ENCODE results near the gene STARD3.
A peak's percentile ranks its signal among the peaks of the same experiment; 100 is the strongest.

Gene STARD3

DNA sequence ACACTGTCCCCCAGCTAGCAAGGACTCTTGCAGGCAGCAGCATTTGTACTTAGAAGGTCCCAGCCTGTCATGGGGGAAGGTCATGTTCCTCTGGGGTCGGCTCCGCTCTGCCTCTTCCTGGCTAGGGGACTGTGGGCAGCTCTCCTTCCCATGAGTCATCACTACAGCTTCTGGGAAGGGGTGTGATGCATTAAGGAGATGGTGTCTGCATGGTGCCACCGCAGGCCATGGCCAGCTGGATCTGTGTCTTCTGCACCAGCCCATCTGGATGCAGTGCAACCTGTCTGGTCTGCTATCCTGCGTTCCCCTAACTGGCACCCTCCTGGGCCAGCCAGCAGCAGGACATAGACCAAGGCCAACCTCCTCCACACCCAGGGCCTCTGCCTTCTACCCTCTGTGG, 6.3 kb downstream of the STARD3 start:
- Mint-ChIP-seq H3K36me3 (peaks cover 14 to 15% of the 10 kb centered on the region in 2 donors), H3K27me3 (no peaks in the 10 kb centered on the region), H3K9me3 (no peaks in the 10 kb centered on the region), H3K27ac (peak overlapping the region; percentile 45), H3K4me1 (peaks cover 53 to 81% of the 10 kb centered on the region in 2 donors), H3K4me3 (no peak overlapping the region)
- DNase-seq, result no peak
- no peak for ATAC-seq (replicated peaks)

DNA sequence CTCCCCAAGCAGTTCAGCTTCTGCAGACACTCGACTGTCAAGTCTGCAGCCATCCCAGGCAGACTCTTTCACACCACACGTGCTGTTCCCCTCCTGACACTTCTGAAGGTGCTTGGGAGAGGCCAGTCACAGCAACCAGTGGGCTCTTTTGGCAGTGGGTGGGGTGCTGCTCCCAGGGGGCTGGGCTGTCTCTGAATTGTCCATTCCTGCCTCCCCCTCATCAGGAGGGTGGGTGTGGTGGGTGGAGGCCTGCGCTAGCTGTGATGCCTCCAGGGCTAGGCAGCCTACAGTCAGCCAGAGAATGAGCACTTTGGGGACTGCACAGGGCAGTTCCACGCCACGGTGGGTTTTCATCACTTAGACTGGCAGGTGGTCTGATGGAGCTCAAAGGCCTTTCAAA, 10.3 kb downstream of the STARD3 start:
- Mint-ChIP-seq H3K4me1 (peaks cover 39 to 74% of the 10 kb centered on the region in 2 donors), H3K36me3 (peaks cover 18 to 29% of the 10 kb centered on the region in 2 donors), H3K27ac (no peak overlapping the region), H3K9me3 (no peaks in the 10 kb centered on the region), H3K27me3 (no peaks in the 10 kb centered on the region), H3K4me3 (no peak overlapping the region)
- ATAC-seq (replicated peaks) (no peak), DNase-seq (no peak)

DNA sequence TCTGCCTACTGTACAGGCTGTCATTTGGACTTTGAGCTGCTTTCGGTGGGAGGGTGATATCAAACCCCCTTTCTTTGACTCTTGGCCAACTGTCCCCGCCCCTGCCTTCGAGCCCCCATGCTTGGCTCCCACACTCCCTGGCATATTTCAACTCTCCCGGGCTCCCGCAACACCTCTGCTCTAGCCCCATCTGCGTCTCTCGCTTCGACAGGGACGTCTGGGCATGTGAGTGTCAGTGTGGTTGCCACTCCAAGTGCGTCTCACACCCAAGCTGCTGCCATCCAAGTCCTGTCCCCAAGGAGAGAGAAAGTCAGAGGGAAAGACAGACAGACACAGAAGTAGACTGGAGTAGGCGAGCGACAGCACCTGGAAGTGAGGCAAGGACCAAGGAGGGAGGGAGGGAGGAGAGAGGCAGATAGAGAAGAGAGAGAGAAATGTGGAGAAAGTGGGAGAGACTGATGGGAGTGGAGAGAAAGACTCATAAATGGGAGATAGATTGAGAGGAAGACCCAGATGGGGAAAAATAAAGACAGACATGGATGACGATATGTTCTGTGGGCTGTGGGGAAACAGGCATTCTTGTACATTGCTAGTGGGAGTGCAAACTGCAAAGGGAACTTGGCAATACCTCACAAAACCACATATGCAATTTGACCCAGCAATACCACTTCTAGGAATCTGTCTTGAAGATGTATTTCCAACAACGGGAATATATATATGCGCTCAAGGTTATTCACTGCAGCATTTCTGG, 11.8 kb downstream of the STARD3 start:
- peaks cover 22% of the 10 kb centered on the region in 2 donors for H3K36me3 Mint-ChIP-seq
- H3K27ac Mint-ChIP-seq, result peak overlapping the region; percentile 5
- H3K9me3 Mint-ChIP-seq, result no peaks in the 10 kb centered on the region
- H3K4me1 Mint-ChIP-seq, result peaks cover 35 to 72% of the 10 kb centered on the region in 2 donors
- ATAC-seq (replicated peaks) (no peak), DNase-seq (no peak)
- H3K27me3 Mint-ChIP-seq, result no peaks in the 10 kb centered on the region
- H3K4me3 Mint-ChIP-seq, result no peak overlapping the region

GRCh38 chr17:39650121-39650579, 13.2 kb downstream of the STARD3 start:
- Mint-ChIP-seq H3K27me3 (no peaks in the 10 kb centered on the region), H3K4me3 (no peak overlapping the region), H3K27ac (no peak overlapping the region), H3K36me3 (peaks cover 21 to 30% of the 10 kb centered on the region in 2 donors), H3K4me1 (peaks cover 30 to 69% of the 10 kb centered on the region in 2 donors), H3K9me3 (no peaks in the 10 kb centered on the region)
- DNase-seq, result no peak
- no peak for ATAC-seq (replicated peaks)

- H3K9me3 Mint-ChIP-seq, result no peaks in the 10 kb centered on the region
- peaks cover 24 to 40% of the 10 kb centered on the region in 2 donors for H3K36me3 Mint-ChIP-seq
- no peaks in the 10 kb centered on the region for H3K27me3 Mint-ChIP-seq
- DNase-seq (no peak), ATAC-seq (replicated peaks) (no peak)
- H3K27ac Mint-ChIP-seq, result no peak overlapping the region
- no peak overlapping the region for H3K4me3 Mint-ChIP-seq
- peaks cover 32 to 73% of the 10 kb centered on the region in 2 donors for H3K4me1 Mint-ChIP-seq
Measured at GRCh38 chr17:39651923-39652586, 15.1 kb downstream of the STARD3 start.

- no peaks in the 10 kb centered on the region for H3K9me3 Mint-ChIP-seq
- no peak overlapping the region for H3K27ac Mint-ChIP-seq
- H3K27me3 Mint-ChIP-seq, result no peaks in the 10 kb centered on the region
- ATAC-seq (replicated peaks) (no peak), DNase-seq (no peak)
- H3K36me3 Mint-ChIP-seq, result peaks cover 26 to 43% of the 10 kb centered on the region in 2 donors
- peaks cover 33 to 70% of the 10 kb centered on the region in 2 donors for H3K4me1 Mint-ChIP-seq
- H3K4me3 Mint-ChIP-seq, result no peak overlapping the region
Measured at GRCh38 chr17:39652587-39653315, 15.8 kb downstream of the STARD3 start.

GRCh38 chr17:39653316-39653661, 16.3 kb downstream of the STARD3 start:
- Mint-ChIP-seq H3K36me3 (peaks cover 28 to 48% of the 10 kb centered on the region in 2 donors), H3K27ac (no peak overlapping the region)

GRCh38 chr17:39653662-39654331, 16.9 kb downstream of the STARD3 start:
- Mint-ChIP-seq H3K9me3 (no peaks in the 10 kb centered on the region), H3K36me3 (peaks cover 29 to 53% of the 10 kb centered on the region in 2 donors), H3K4me3 (no peak overlapping the region), H3K27ac (no peak overlapping the region), H3K27me3 (no peaks in the 10 kb centered on the region), H3K4me1 (peaks cover 39 to 76% of the 10 kb centered on the region in 2 donors)
- ATAC-seq (replicated peaks) (peak; percentile 83 to 86), DNase-seq (no peak)

More at GRCh38 chr17:39653316-39653661, 16.3 kb downstream of the STARD3 start:
- Mint-ChIP-seq H3K9me3 (no peaks in the 10 kb centered on the region), H3K4me3 (no peak overlapping the region), H3K4me1 (peaks cover 38 to 75% of the 10 kb centered on the region in 2 donors), H3K27me3 (no peaks in the 10 kb centered on the region)
- ATAC-seq (replicated peaks) (no peak), DNase-seq (no peak)

GRCh38 chr17:39655105-39655504, 18.2 kb downstream of the STARD3 start:
- Mint-ChIP-seq H3K9me3 (no peaks in the 10 kb centered on the region), H3K27ac (no peak overlapping the region), H3K4me1 (peaks cover 49 to 82% of the 10 kb centered on the region in 2 donors), H3K4me3 (no peak overlapping the region), H3K27me3 (no peaks in the 10 kb centered on the region), H3K36me3 (peaks cover 26 to 56% of the 10 kb centered on the region in 2 donors)
- DNase-seq (no peak), ATAC-seq (replicated peaks) (no peak)

GRCh38 chr17:39658346-39658745, 21.4 kb downstream of the STARD3 start:
- Mint-ChIP-seq H3K36me3 (peaks cover 36 to 66% of the 10 kb centered on the region in 2 donors), H3K27ac (peak overlapping the region; percentile 76), H3K27me3 (no peaks in the 10 kb centered on the region), H3K4me1 (peaks cover 49 to 81% of the 10 kb centered on the region in 2 donors), H3K9me3 (no peaks in the 10 kb centered on the region), H3K4me3 (no peak overlapping the region)
- ATAC-seq (replicated peaks) (no peak), DNase-seq (no peak)

- peak overlapping the region; percentile 88 for H3K27ac Mint-ChIP-seq
- ATAC-seq (replicated peaks), result peak in 1 of 2 donors; percentile 7
- no peaks in the 10 kb centered on the region for H3K27me3 Mint-ChIP-seq
- H3K9me3 Mint-ChIP-seq, result no peaks in the 10 kb centered on the region
- H3K4me1 Mint-ChIP-seq, result peaks cover 46 to 79% of the 10 kb centered on the region in 2 donors
- H3K4me3 Mint-ChIP-seq, result peak overlapping the region in 1 of 2 donors; percentile 67
- DNase-seq, result no peak
- peaks cover 34 to 66% of the 10 kb centered on the region in 2 donors for H3K36me3 Mint-ChIP-seq
Measured at GRCh38 chr17:39658760-39659159, 21.8 kb downstream of the STARD3 start.

GRCh38 chr17:39659279-39660010, 22.5 kb downstream of the STARD3 start:
- DNase-seq (no peak), ATAC-seq (replicated peaks) (peak; percentile 72 to 80)
- H3K4me1 Mint-ChIP-seq, result peaks cover 48 to 79% of the 10 kb centered on the region in 2 donors
- peaks cover 38 to 67% of the 10 kb centered on the region in 2 donors for H3K36me3 Mint-ChIP-seq
- peak overlapping the region; percentile 88 for H3K27ac Mint-ChIP-seq
- no peaks in the 10 kb centered on the region for H3K9me3 Mint-ChIP-seq
- H3K4me3 Mint-ChIP-seq, result peak overlapping the region; percentile 56 to 76
- H3K27me3 Mint-ChIP-seq, result no peaks in the 10 kb centered on the region

GRCh38 chr17:39660011-39660360, 23.0 kb downstream of the STARD3 start:
- Mint-ChIP-seq H3K9me3 (no peaks in the 10 kb centered on the region), H3K4me1 (peaks cover 52 to 79% of the 10 kb centered on the region in 2 donors), H3K27me3 (no peaks in the 10 kb centered on the region), H3K27ac (peak overlapping the region; percentile 88), H3K36me3 (peaks cover 38 to 63% of the 10 kb centered on the region in 2 donors), H3K4me3 (peak overlapping the region; percentile 56 to 76)
- DNase-seq (no peak), ATAC-seq (replicated peaks) (peak in 1 of 2 donors; percentile 11)

Data from stimulated activated naive B cell treated with anti-CD40 and anti-IgM and Interleukin-4, amounts not matched to agents 10 μg/mL and 1 μg/mL and 100 μg/mL, for 72 hours (primary cell).